Fibroblast of mammary gland (primary cell): Measurements from ENCODE around the gene NRCAM.

Experiments
- DNase-seq: peaks from one replicate; pipeline ENCODE4 v3.0.0-alpha.2; 2010; ENCODE audit warnings: low read depth
- H3K4me3 ChIP-seq: 2 replicates; pipeline ENCODE4 v1.5.1; 2011; ENCODE audit warnings: low read depth, mild to moderate bottlenecking, low read length, moderate library complexity; ENCODE audit not compliant: control insufficient read depth
- CTCF ChIP-seq: conservative IDR thresholded peaks from 2 replicates; pipeline ENCODE4 v1.5.1; 2011; ENCODE audit warnings: low read depth, low read length, inconsistent platforms; ENCODE audit not compliant: control insufficient read depth, insufficient read depth

The NRCAM gene

GRCh38 chr7:108421720-108422331, 34.4 kb downstream of the NRCAM start:
- TF ChIP-seq CTCF, result no peak
- no peak for DNase-seq
- H3K4me3 ChIP-seq, result no peak overlapping the region

GRCh38 chr7:108419961-108420908, 36.0 kb downstream of the NRCAM start:
- DNase-seq, result no peak
- no peak for TF ChIP-seq CTCF
- no peak overlapping the region for H3K4me3 ChIP-seq

- peak; percentile 51 for DNase-seq
- H3K4me3 ChIP-seq, result no peak overlapping the region
- TF ChIP-seq CTCF, result no peak
These were observed 37.3 kb downstream of the NRCAM start for GRCh38 chr7:108418946-108419345.

- no peak for DNase-seq
- H3K4me3 ChIP-seq, result no peak overlapping the region
- no peak for TF ChIP-seq CTCF
These were observed 38.3 kb downstream of the NRCAM start for GRCh38 chr7:108417926-108418325.

- DNase-seq, result no peak
- no peak overlapping the region for H3K4me3 ChIP-seq
- no peak for TF ChIP-seq CTCF
These were observed 39.1 kb downstream of the NRCAM start for GRCh38 chr7:108417144-108417543.

- DNase-seq, result peak; percentile 81
- no peak overlapping the region for H3K4me3 ChIP-seq
These were observed 40.3 kb downstream of the NRCAM start for GRCh38 chr7:108415821-108416536.

More at GRCh38 chr7:108415821-108416536, 40.3 kb downstream of the NRCAM start:
- TF ChIP-seq CTCF, result no peak
